Gastrocnemius medialis (tissue), 4 donors: ENCODE data around the gene PIGA.

Experiments
- POLR2A ChIP-seq, 2 donors: fragments of 450-650 bp; IDR thresholded peaks; one replicate each; pipeline ENCODE4 v1.6.1; 2017; ENCODE audit warnings: antibody characterized with exemption in 2 of 2, mild to moderate bottlenecking in 2 of 2, moderate library complexity in 2 of 2
- TF ChIP-seq, protein P1 (sequence below), 5 experiments: fragments of 450-650 bp in 3 of 5; fragments of 200-600 bp in 2 of 5; sonication (generic) in 2 of 5; IDR thresholded peaks in 4 of 5; conservative IDR thresholded peaks in 1 of 5; 1 replicate in 4 of 5; 2 replicates in 1 of 5; pipeline ENCODE4 v1.5.1; 2016 to 2019; ENCODE audit warnings: antibody characterized with exemption in 5 of 5, mild to moderate bottlenecking in 3 of 5, moderate library complexity in 3 of 5

- TF ChIP-seq, protein P1, sequence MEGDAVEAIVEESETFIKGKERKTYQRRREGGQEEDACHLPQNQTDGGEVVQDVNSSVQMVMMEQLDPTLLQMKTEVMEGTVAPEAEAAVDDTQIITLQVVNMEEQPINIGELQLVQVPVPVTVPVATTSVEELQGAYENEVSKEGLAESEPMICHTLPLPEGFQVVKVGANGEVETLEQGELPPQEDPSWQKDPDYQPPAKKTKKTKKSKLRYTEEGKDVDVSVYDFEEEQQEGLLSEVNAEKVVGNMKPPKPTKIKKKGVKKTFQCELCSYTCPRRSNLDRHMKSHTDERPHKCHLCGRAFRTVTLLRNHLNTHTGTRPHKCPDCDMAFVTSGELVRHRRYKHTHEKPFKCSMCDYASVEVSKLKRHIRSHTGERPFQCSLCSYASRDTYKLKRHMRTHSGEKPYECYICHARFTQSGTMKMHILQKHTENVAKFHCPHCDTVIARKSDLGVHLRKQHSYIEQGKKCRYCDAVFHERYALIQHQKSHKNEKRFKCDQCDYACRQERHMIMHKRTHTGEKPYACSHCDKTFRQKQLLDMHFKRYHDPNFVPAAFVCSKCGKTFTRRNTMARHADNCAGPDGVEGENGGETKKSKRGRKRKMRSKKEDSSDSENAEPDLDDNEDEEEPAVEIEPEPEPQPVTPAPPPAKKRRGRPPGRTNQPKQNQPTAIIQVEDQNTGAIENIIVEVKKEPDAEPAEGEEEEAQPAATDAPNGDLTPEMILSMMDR (IDR thresholded peaks at IDR 0.05 in 4 of 5, conservative IDR thresholded peaks at IDR 0.05 in 1 of 5) = no peak
- TF ChIP-seq POLR2A (IDR thresholded peaks at IDR 0.05) = peak in 1 of 2 donors; percentile 68
These were observed 24.2 kb downstream of the PIGA start for GRCh38 chrX:15311119-15311518.
